GM23338 (cell line): ENCODE data around the gene SPOCK2. TPM values are rescaled to one million over a fixed set of nuclear protein-coding genes. Genes with fewer than 3 reads are reported as not detected.

Experiments
- ATAC-seq: fragments of 200-7000 bp; cut with Tn5 transposase; 3 replicates; pipeline ENCODE4 v1.9.1; 2020
- DNase-seq: peaks from one replicate; pipeline ENCODE4 v3.0.0-alpha.2; 2015; ENCODE audit warnings: low spot score
- H2AFZ ChIP-seq: fragments of 200-600 bp; sonication (generic); 2 replicates; pipeline ENCODE4 v1.8.0; 2016; ENCODE audit warnings: antibody characterized with exemption, mild to moderate bottlenecking, moderate library complexity
- H3F3A ChIP-seq: fragments of 200-600 bp; sonication (generic); replicated peaks from 2 replicates; pipeline ENCODE4 v1.8.0; 2017; ENCODE audit warnings: antibody characterized with exemption, mixed run types, low read depth
- H3K27ac ChIP-seq: fragments of 200-600 bp; sonication (generic); 2 replicates; pipeline ENCODE4 v1.6.1; 2016; ENCODE audit warnings: low read depth
- H3K27me3 ChIP-seq: fragments of 200-600 bp; sonication (generic); 2 replicates; pipeline ENCODE4 v1.8.0; 2016; ENCODE audit warnings: mild to moderate bottlenecking, mixed run types, moderate library complexity; ENCODE audit not compliant: insufficient read depth
- H3K36me3 ChIP-seq: fragments of 200-600 bp; sonication (generic); 2 replicates; pipeline ENCODE4 v1.8.0; 2016; ENCODE audit warnings: mild to moderate bottlenecking; ENCODE audit not compliant: insufficient read depth
- H3K4me1 ChIP-seq: fragments of 200-600 bp; sonication (generic); 2 replicates; pipeline ENCODE4 v1.8.0; 2016; ENCODE audit warnings: mild to moderate bottlenecking, moderate library complexity; ENCODE audit not compliant: insufficient read depth
- H3K4me2 ChIP-seq: fragments of 200-600 bp; sonication (generic); 2 replicates; pipeline ENCODE4 v1.7.1; 2017; ENCODE audit warnings: mixed run types
- H3K4me3 ChIP-seq: fragments of 200-600 bp; sonication (generic); 2 replicates; pipeline ENCODE4 v1.6.1; 2016; ENCODE audit warnings: mixed run types
- H3K79me2 ChIP-seq: fragments of 200-600 bp; sonication (generic); replicated peaks from 2 replicates; pipeline ENCODE4 v1.8.0; 2017; ENCODE audit warnings: mild to moderate bottlenecking; ENCODE audit not compliant: insufficient read depth
- H3K9me2 ChIP-seq: fragments of 200-600 bp; sonication (generic); 2 replicates; pipeline ENCODE4 v1.8.0; 2017; ENCODE audit not compliant: insufficient read depth
- H4K20me1 ChIP-seq: fragments of 200-600 bp; sonication (generic); replicated peaks from 2 replicates; pipeline ENCODE4 v1.8.0; 2017; ENCODE audit warnings: mild to moderate bottlenecking; ENCODE audit not compliant: insufficient read depth
- H3K27ac Mint-ChIP-seq: 2 replicates; pipeline ENCODE4 v1.8.0; 2020; ENCODE audit warnings: inconsistent platforms, mild to moderate bottlenecking, moderate library complexity, mixed read lengths
- H3K27me3 Mint-ChIP-seq: 3 replicates; pipeline ENCODE4 v1.8.0; 2022; ENCODE audit warnings: low read depth, mild to moderate bottlenecking, moderate library complexity, mixed read lengths, inconsistent platforms; ENCODE audit not compliant: insufficient read depth, poor library complexity
- H3K36me3 Mint-ChIP-seq: 3 replicates; pipeline ENCODE4 v1.8.0; 2021; ENCODE audit warnings: low read depth, mild to moderate bottlenecking, inconsistent platforms, moderate library complexity, mixed read lengths
- H3K4me1 Mint-ChIP-seq: 3 replicates; pipeline ENCODE4 v1.8.0; 2020; ENCODE audit warnings: mild to moderate bottlenecking, inconsistent platforms, mixed read lengths
- H3K4me3 Mint-ChIP-seq: 3 replicates; pipeline ENCODE4 v1.8.0; 2021; ENCODE audit warnings: moderate library complexity, mild to moderate bottlenecking, inconsistent platforms, mixed read lengths
- H3K9me3 Mint-ChIP-seq: 3 replicates; pipeline ENCODE4 v1.8.0; 2020; ENCODE audit warnings: moderate library complexity, mild to moderate bottlenecking, inconsistent platforms, mixed read lengths
- JUNB ChIP-seq: IDR thresholded peaks from one replicate; pipeline ENCODE4 v1.6.1; 2016; ENCODE audit warnings: antibody characterized with exemption; ENCODE audit not compliant: unreplicated experiment
- NANOG ChIP-seq: IDR thresholded peaks from 2 replicates; pipeline ENCODE4 v1.6.1; 2016; ENCODE audit warnings: antibody characterized with exemption, borderline replicate concordance
- STAT1 ChIP-seq: IDR thresholded peaks from one replicate; pipeline ENCODE4 v1.6.1; 2016; ENCODE audit warnings: antibody characterized with exemption; ENCODE audit not compliant: unreplicated experiment
- ZNF114 ChIP-seq: fragments of 250-450 bp; sonication (Bioruptor Pico); IDR thresholded peaks from 2 replicates; pipeline ENCODE4 v1.5.0; 2020; ENCODE audit warnings: mild to moderate bottlenecking, moderate library complexity
- ZNF331 ChIP-seq: fragments of 250-450 bp; sonication (Bioruptor Pico); IDR thresholded peaks from 2 replicates; pipeline ENCODE4 v1.5.0; 2020; ENCODE audit warnings: low read depth, mild to moderate bottlenecking, moderate library complexity
- polyA plus RNA-seq: library from polyadenylated mRNA; unstranded; fragments of >200 nt; fragmentation: Nextera tagmentation; extraction: Ambion mirVana; gene quantifications from 2 replicates; pipeline ENCODE4 v1.2.1, GENCODE V29; 2016
- total RNA-seq: library from RNA; depleted of rRNA; stranded (reverse); fragments of >200 nt; shearing (Covaris generic); gene quantifications from 2 replicates; pipeline ENCODE4 v1.2.3, GENCODE V29; 2014
- TF ChIP-seq, protein P1 (sequence below): fragments of 250-450 bp; sonication (Bioruptor Pico); IDR thresholded peaks from 2 replicates; pipeline ENCODE4 v1.5.0; 2020; ENCODE audit warnings: mild to moderate bottlenecking, moderate library complexity
- TF ChIP-seq, protein P2 (sequence below): IDR thresholded peaks from one replicate; pipeline ENCODE4 v1.6.1; 2018; ENCODE audit warnings: antibody characterized with exemption; ENCODE audit not compliant: unreplicated experiment

SPOCK2 gene
- total and polyA plus RNA-seq, 2 experiments from 2014 or later = 1.3 to 3.6 TPM

DNA sequence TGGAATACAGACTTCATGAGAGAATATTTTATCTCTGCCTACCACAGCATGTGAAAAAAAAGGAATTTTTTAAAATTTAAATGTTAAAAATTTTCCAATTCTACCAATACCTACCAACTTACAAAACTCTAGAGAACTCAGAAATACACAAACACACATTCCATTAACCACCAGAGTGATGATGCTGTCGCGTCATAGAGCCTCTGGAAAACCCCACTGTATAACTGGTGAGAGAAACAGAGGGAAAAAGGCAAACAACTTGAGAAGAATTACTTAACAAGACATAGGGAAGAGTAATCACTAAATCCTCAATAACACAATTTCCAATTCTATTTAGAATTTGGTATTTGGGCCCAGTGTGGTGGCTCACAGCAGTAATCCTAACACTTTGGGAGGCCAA is 6.2 kb upstream of the SPOCK2 start:
- Histone ChIP-seq H2AFZ (no peak overlapping the region), H3K27ac (no peak overlapping the region), H3K36me3 (no peaks in the 10 kb centered on the region), H3K4me3 (no peak overlapping the region), H3K4me2 (no peak overlapping the region), H3K9me2 (no peaks in the 10 kb centered on the region), H3K4me1 (peaks cover 4% of the 10 kb centered on the region; the same call in 1 of the 2 replicates), H4K20me1 (no peaks in the 10 kb centered on the region), H3K79me2 (no peaks in the 10 kb centered on the region), H3K27me3 (peaks cover 11% of the 10 kb centered on the region), H3F3A (0 out of 2 replicates have a peak, but pooled peaks cover 3% of the 10 kb centered on the region)
- H3K4me1 Mint-ChIP-seq = peaks cover 10% of the 10 kb centered on the region
- DNase-seq (no peak), ATAC-seq (no peak)
- H3K4me3 Mint-ChIP-seq = no peak overlapping the region
- TF ChIP-seq, protein P1, sequence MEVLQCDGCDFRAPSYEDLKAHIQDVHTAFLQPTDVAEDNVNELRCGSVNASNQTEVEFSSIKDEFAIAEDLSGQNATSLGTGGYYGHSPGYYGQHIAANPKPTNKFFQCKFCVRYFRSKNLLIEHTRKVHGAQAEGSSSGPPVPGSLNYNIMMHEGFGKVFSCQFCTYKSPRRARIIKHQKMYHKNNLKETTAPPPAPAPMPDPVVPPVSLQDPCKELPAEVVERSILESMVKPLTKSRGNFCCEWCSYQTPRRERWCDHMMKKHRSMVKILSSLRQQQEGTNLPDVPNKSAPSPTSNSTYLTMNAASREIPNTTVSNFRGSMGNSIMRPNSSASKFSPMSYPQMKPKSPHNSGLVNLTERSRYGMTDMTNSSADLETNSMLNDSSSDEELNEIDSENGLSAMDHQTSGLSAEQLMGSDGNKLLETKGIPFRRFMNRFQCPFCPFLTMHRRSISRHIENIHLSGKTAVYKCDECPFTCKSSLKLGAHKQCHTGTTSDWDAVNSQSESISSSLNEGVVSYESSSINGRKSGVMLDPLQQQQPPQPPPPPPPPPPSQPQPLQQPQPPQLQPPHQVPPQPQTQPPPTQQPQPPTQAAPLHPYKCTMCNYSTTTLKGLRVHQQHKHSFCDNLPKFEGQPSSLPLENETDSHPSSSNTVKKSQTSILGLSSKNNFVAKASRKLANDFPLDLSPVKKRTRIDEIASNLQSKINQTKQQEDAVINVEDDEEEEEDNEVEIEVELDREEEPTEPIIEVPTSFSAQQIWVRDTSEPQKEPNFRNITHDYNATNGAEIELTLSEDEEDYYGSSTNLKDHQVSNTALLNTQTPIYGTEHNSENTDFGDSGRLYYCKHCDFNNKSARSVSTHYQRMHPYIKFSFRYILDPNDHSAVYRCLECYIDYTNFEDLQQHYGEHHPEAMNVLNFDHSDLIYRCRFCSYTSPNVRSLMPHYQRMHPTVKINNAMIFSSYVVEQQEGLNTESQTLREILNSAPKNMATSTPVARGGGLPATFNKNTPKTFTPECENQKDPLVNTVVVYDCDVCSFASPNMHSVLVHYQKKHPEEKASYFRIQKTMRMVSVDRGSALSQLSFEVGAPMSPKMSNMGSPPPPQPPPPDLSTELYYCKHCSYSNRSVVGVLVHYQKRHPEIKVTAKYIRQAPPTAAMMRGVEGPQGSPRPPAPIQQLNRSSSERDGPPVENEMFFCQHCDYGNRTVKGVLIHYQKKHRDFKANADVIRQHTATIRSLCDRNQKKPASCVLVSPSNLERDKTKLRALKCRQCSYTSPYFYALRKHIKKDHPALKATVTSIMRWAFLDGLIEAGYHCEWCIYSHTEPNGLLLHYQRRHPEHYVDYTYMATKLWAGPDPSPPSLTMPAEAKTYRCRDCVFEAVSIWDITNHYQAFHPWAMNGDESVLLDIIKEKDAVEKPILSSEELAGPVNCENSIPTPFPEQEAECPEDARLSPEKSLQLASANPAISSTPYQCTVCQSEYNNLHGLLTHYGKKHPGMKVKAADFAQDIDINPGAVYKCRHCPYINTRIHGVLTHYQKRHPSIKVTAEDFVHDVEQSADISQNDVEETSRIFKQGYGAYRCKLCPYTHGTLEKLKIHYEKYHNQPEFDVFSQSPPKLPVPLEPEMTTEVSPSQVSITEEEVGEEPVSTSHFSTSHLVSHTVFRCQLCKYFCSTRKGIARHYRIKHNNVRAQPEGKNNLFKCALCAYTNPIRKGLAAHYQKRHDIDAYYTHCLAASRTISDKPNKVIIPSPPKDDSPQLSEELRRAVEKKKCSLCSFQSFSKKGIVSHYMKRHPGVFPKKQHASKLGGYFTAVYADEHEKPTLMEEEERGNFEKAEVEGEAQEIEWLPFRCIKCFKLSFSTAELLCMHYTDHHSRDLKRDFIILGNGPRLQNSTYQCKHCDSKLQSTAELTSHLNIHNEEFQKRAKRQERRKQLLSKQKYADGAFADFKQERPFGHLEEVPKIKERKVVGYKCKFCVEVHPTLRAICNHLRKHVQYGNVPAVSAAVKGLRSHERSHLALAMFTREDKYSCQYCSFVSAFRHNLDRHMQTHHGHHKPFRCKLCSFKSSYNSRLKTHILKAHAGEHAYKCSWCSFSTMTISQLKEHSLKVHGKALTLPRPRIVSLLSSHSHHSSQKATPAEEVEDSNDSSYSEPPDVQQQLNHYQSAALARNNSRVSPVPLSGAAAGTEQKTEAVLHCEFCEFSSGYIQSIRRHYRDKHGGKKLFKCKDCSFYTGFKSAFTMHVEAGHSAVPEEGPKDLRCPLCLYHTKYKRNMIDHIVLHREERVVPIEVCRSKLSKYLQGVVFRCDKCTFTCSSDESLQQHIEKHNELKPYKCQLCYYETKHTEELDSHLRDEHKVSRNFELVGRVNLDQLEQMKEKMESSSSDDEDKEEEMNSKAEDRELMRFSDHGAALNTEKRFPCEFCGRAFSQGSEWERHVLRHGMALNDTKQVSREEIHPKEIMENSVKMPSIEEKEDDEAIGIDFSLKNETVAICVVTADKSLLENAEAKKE = no peak
- TF ChIP-seq ZNF114 (CRISPR knock-in tag) (no peak), ZNF331 (CRISPR knock-in tag) (no peak)
- H3K27me3 Mint-ChIP-seq = peaks cover 9% of the 10 kb centered on the region
- no peaks in the 10 kb centered on the region for H3K9me3 Mint-ChIP-seq
- peaks cover 3% of the 10 kb centered on the region; the same call in 2 of the 3 replicates for H3K36me3 Mint-ChIP-seq
- H3K27ac Mint-ChIP-seq = no peak overlapping the region

DNA sequence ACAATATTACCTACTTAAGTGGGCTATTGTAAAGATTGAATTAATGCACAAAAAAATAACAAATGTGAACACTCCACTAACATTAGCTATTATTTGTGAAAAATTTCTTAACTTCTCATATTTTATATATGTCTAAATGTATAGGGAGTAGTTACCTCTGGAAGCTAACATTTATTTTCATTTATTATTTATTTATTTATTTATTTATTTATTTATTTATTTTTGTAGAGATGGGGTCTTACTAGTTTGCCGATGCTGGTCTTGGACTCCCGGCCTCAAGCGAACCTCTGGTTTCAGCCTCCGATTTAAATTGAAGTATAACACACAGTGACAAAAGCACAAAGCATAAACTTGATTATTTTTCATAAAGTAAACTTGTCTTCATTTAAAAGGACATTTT is 5.1 kb upstream of the SPOCK2 start:
- no peak overlapping the region for H3K4me2 ChIP-seq
- Mint-ChIP-seq H3K27ac (no peak overlapping the region), H3K36me3 (peaks cover 3% of the 10 kb centered on the region; the same call in 2 of the 3 replicates), H3K27me3 (peaks cover 21% of the 10 kb centered on the region), H3K4me3 (no peak overlapping the region), H3K4me1 (peaks cover 19% of the 10 kb centered on the region), H3K9me3 (no peaks in the 10 kb centered on the region)
- no peak overlapping the region for H3K4me3 ChIP-seq
- H3K79me2 ChIP-seq = no peaks in the 10 kb centered on the region
- DNase-seq (no peak), ATAC-seq (no peak)
- H3K9me2 ChIP-seq = no peaks in the 10 kb centered on the region
- peaks cover 23% of the 10 kb centered on the region for H3K27me3 ChIP-seq
- H3K4me1 ChIP-seq = peaks cover 14% of the 10 kb centered on the region
- H3F3A ChIP-seq = peaks cover 6% of the 10 kb centered on the region; the same call in 1 of the 2 replicates
- H4K20me1 ChIP-seq = no peaks in the 10 kb centered on the region
- no peak overlapping the region for H2AFZ ChIP-seq
- no peaks in the 10 kb centered on the region for H3K36me3 ChIP-seq
- no peak overlapping the region for H3K27ac ChIP-seq
- TF ChIP-seq STAT1 = no peak
- no peak for TF ChIP-seq ZNF331 (CRISPR knock-in tag)
- TF ChIP-seq NANOG = no peak
- TF ChIP-seq, protein P2, sequence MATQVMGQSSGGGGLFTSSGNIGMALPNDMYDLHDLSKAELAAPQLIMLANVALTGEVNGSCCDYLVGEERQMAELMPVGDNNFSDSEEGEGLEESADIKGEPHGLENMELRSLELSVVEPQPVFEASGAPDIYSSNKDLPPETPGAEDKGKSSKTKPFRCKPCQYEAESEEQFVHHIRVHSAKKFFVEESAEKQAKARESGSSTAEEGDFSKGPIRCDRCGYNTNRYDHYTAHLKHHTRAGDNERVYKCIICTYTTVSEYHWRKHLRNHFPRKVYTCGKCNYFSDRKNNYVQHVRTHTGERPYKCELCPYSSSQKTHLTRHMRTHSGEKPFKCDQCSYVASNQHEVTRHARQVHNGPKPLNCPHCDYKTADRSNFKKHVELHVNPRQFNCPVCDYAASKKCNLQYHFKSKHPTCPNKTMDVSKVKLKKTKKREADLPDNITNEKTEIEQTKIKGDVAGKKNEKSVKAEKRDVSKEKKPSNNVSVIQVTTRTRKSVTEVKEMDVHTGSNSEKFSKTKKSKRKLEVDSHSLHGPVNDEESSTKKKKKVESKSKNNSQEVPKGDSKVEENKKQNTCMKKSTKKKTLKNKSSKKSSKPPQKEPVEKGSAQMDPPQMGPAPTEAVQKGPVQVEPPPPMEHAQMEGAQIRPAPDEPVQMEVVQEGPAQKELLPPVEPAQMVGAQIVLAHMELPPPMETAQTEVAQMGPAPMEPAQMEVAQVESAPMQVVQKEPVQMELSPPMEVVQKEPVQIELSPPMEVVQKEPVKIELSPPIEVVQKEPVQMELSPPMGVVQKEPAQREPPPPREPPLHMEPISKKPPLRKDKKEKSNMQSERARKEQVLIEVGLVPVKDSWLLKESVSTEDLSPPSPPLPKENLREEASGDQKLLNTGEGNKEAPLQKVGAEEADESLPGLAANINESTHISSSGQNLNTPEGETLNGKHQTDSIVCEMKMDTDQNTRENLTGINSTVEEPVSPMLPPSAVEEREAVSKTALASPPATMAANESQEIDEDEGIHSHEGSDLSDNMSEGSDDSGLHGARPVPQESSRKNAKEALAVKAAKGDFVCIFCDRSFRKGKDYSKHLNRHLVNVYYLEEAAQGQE = no peak
- no peak for TF ChIP-seq JUNB
